GM12865 (cell line): ENCODE results near the gene GAK.
"Not testable (repeated sequence)": the region's sequence is repeated elsewhere in the genome, so short reads cannot be mapped to it uniquely, and the experiment has no call there.

Source experiments
- DNase-seq: peaks from one replicate; pipeline ENCODE4 v3.0.0; 2010; ENCODE audit warnings: low read depth
- H3K4me3 ChIP-seq: 2 replicates; pipeline ENCODE4 v1.5.1; 2011; ENCODE audit warnings: mild to moderate bottlenecking, low read depth, low read length, control low read depth
- CTCF ChIP-seq: IDR thresholded peaks from 2 replicates; pipeline ENCODE4 v1.5.1; 2011; ENCODE audit warnings: low read length, control low read depth, low read depth, inconsistent platforms; ENCODE audit not compliant: insufficient read depth; ENCODE audit errors: missing control alignments

Gene GAK

GRCh38 chr4:921830-922331, 10.2 kb downstream of the GAK start:
- no peak for TF ChIP-seq CTCF
- peak; percentile 93 for DNase-seq
- H3K4me3 ChIP-seq = peak overlapping the region; percentile 39

GRCh38 chr4:919004-919680, 13.0 kb downstream of the GAK start:
- not testable (repeated sequence) for DNase-seq, H3K4me3 ChIP-seq

GRCh38 chr4:918591-918990, 13.5 kb downstream of the GAK start:
- not testable (repeated sequence) for DNase-seq, H3K4me3 ChIP-seq

GRCh38 chr4:917992-918391, 14.1 kb downstream of the GAK start:
- no peak for TF ChIP-seq CTCF
- no peak overlapping the region for H3K4me3 ChIP-seq
- no peak for DNase-seq

GRCh38 chr4:917466-917865, 14.7 kb downstream of the GAK start:
- no peak overlapping the region for H3K4me3 ChIP-seq
- no peak for TF ChIP-seq CTCF
- DNase-seq = no peak

GRCh38 chr4:915595-915994, 16.5 kb downstream of the GAK start:
- H3K4me3 ChIP-seq = no peak overlapping the region
- no peak for DNase-seq
- TF ChIP-seq CTCF = no peak

GRCh38 chr4:915041-915474, 17.1 kb downstream of the GAK start:
- no peak for DNase-seq
- no peak for TF ChIP-seq CTCF
- H3K4me3 ChIP-seq = no peak overlapping the region

- TF ChIP-seq CTCF = no peak
- H3K4me3 ChIP-seq = no peak overlapping the region
- no peak for DNase-seq
Measured at GRCh38 chr4:914531-914930, 17.6 kb downstream of the GAK start.
